KMS-11 (cell line): ENCODE results near the gene PIP5K1C.

Source experiments
- H2AFZ ChIP-seq: fragments of 200-600 bp; sonication (generic); 2 replicates; pipeline ENCODE4 v1.6.1; 2016; ENCODE audit warnings: antibody characterized with exemption, mixed run types, low read depth
- H3K27ac ChIP-seq: fragments of 200-600 bp; sonication (generic); 2 replicates; pipeline ENCODE4 v1.6.1; 2016; ENCODE audit warnings: mild to moderate bottlenecking, mixed run types
- H3K27me3 ChIP-seq: fragments of 200-600 bp; sonication (generic); 2 replicates; pipeline ENCODE4 v1.6.1; 2017; ENCODE audit warnings: mild to moderate bottlenecking, low read depth, mixed run types, moderate library complexity; ENCODE audit not compliant: insufficient read depth
- H3K36me3 ChIP-seq: fragments of 200-600 bp; sonication (generic); 2 replicates; pipeline ENCODE4 v1.6.1; 2017; ENCODE audit warnings: mild to moderate bottlenecking, mixed run types; ENCODE audit not compliant: insufficient read depth
- H3K4me1 ChIP-seq: fragments of 200-600 bp; sonication (generic); 2 replicates; pipeline ENCODE4 v1.6.1; 2016; ENCODE audit warnings: mild to moderate bottlenecking, low read depth, mixed run types; ENCODE audit not compliant: poor library complexity, severe bottlenecking
- H3K4me2 ChIP-seq: fragments of 200-600 bp; sonication (generic); 2 replicates; pipeline ENCODE4 v1.7.0; 2016; ENCODE audit warnings: mild to moderate bottlenecking, mixed run types
- H3K4me3 ChIP-seq: fragments of 200-600 bp; sonication (generic); IDR thresholded peaks from 2 replicates; pipeline ENCODE4 v1.6.1; 2017; ENCODE audit warnings: low read depth, low read length, mixed read lengths; ENCODE audit not compliant: insufficient read depth
- H3K79me2 ChIP-seq: fragments of 200-600 bp; sonication (generic); 2 replicates; pipeline ENCODE4 v1.6.1; 2016; ENCODE audit warnings: low read depth, mixed run types; ENCODE audit not compliant: insufficient read depth
- H3K9ac ChIP-seq: fragments of 200-600 bp; sonication (generic); 2 replicates; pipeline ENCODE4 v1.6.1; 2016; ENCODE audit warnings: mild to moderate bottlenecking, mixed run types
- H4K20me1 ChIP-seq: fragments of 200-600 bp; sonication (generic); 2 replicates; pipeline ENCODE4 v1.6.1; 2016; ENCODE audit warnings: mild to moderate bottlenecking, mixed run types; ENCODE audit not compliant: insufficient read depth
- TF ChIP-seq, protein P1 (sequence below): fragments of 200-600 bp; sonication (generic); conservative IDR thresholded peaks from 2 replicates; pipeline ENCODE4 v1.6.1; 2017; ENCODE audit warnings: low read depth, mild to moderate bottlenecking, antibody characterized with exemption, low read length, moderate library complexity, mixed read lengths

PIP5K1C gene

DNA sequence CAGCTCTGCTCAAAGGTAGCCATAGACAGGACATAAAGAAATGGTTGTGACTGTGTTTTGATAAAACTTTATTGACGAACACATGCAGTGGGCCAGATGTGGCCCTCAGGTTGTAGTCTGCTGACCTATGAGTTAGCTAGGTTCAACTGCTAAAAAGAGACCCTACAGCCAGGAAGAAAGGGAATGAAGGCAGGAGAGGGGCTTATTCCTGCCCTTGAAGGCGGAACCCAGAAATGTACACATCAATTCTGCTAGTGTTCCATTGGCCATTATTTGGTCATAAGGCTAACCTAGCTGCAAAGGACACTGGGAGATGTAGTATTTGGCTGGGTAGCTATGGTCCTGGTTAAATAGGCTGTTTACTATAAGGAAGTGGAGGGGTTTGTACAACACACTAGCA lies 43.2 kb upstream of the PIP5K1C start:
- Histone ChIP-seq H4K20me1 (no peaks in the 10 kb centered on the region), H3K27ac (no peak overlapping the region), H3K79me2 (no peaks in the 10 kb centered on the region), H3K4me2 (no peak overlapping the region), H3K4me1 (no peaks in the 10 kb centered on the region), H3K4me3 (no peak overlapping the region), H3K9ac (no peak overlapping the region), H2AFZ (no peak overlapping the region), H3K27me3 (peaks cover 16% of the 10 kb centered on the region), H3K36me3 (no peaks in the 10 kb centered on the region)
- TF ChIP-seq, protein P1, sequence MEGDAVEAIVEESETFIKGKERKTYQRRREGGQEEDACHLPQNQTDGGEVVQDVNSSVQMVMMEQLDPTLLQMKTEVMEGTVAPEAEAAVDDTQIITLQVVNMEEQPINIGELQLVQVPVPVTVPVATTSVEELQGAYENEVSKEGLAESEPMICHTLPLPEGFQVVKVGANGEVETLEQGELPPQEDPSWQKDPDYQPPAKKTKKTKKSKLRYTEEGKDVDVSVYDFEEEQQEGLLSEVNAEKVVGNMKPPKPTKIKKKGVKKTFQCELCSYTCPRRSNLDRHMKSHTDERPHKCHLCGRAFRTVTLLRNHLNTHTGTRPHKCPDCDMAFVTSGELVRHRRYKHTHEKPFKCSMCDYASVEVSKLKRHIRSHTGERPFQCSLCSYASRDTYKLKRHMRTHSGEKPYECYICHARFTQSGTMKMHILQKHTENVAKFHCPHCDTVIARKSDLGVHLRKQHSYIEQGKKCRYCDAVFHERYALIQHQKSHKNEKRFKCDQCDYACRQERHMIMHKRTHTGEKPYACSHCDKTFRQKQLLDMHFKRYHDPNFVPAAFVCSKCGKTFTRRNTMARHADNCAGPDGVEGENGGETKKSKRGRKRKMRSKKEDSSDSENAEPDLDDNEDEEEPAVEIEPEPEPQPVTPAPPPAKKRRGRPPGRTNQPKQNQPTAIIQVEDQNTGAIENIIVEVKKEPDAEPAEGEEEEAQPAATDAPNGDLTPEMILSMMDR: no peak

DNA sequence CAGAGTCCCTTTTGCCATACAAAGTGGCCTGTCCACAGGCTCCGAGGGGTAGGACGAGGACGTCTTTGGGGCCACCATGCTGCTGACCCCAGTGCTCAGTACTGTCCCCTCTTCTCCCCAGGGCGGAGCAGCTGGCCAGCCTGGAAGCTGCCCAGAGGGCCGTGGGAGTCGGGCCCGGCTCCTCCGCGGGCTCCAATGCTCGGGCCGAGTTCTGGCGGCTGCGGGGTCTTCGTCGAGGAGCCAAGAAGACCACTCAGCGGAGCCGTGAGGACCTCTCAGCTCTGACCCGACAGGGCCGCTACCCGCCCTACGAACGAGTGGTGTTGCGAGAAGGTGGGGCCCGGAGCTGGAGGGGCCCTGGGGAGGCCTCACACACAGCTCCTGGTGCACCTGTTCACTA lies 40.2 kb upstream of the PIP5K1C start:
- H3K9ac ChIP-seq: no peak overlapping the region
- H3K4me1 ChIP-seq: no peaks in the 10 kb centered on the region
- H3K36me3 ChIP-seq: no peaks in the 10 kb centered on the region
- no peaks in the 10 kb centered on the region for H3K79me2 ChIP-seq
- no peak overlapping the region for H3K4me2 ChIP-seq
- no peaks in the 10 kb centered on the region for H4K20me1 ChIP-seq
- TF ChIP-seq, protein P1: no peak
- H2AFZ ChIP-seq: no peak overlapping the region
- H3K27ac ChIP-seq: no peak overlapping the region
- H3K4me3 ChIP-seq: no peak overlapping the region
- H3K27me3 ChIP-seq: peaks cover 44% of the 10 kb centered on the region

- no peaks in the 10 kb centered on the region for H3K79me2 ChIP-seq
- no peak overlapping the region for H3K27ac ChIP-seq
- no peaks in the 10 kb centered on the region for H4K20me1 ChIP-seq
- no peak overlapping the region for H3K9ac ChIP-seq
- TF ChIP-seq, protein P1: no peak
- H3K36me3 ChIP-seq: no peaks in the 10 kb centered on the region
- H3K4me3 ChIP-seq: no peak overlapping the region
- H3K4me1 ChIP-seq: no peaks in the 10 kb centered on the region
- H2AFZ ChIP-seq: no peak overlapping the region
- H3K4me2 ChIP-seq: no peak overlapping the region
- peaks cover 61% of the 10 kb centered on the region for H3K27me3 ChIP-seq
Measured at GRCh38 chr19:3738477-3739220, 38.4 kb upstream of the PIP5K1C start.

DNA sequence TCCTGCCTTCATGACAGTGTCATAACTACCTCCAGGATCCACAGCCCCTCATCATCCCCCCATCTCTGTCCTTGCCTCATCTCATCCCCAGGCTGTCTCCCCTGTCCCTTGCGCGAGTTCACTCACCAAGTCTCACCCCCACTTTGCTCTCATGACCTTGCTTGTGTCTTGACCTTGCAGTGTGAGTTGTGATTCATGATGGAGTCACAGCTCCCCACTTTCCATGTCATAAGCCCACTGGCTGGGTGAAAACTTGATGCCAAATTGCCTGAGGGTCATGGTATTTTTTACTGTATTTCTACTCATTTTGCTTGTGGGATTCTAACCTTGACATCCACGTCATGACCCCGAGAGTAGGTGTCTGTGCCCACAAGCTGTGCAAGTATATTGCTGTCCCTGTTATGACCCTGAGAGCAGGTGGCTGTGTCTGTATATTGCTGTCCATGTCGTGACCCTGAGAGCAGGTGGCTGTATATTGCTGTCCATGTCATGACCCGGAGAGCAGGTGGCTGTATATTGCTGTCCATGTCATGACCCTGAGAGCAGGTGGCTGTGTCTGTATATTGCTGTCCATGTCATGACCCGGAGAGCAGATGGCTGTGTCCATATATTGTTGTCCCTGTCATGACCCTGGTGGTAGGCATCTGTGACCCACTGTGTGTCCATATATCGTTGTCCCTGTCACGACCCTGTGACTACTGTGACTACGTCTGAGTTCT lies 37.4 kb upstream of the PIP5K1C start:
- no peak overlapping the region for H2AFZ ChIP-seq

More for the DNA sequence above, 37.4 kb upstream of the PIP5K1C start:
- Histone ChIP-seq H3K27ac (no peak overlapping the region), H4K20me1 (no peaks in the 10 kb centered on the region), H3K79me2 (no peaks in the 10 kb centered on the region), H3K4me3 (no peak overlapping the region), H3K9ac (no peak overlapping the region), H3K4me1 (no peaks in the 10 kb centered on the region), H3K4me2 (no peak overlapping the region), H3K36me3 (no peaks in the 10 kb centered on the region), H3K27me3 (peaks cover 68% of the 10 kb centered on the region)
- TF ChIP-seq, protein P1: no peak
